ENCODE results near the gene PTPRM.

- TF ChIP-seq CTCF (IDR thresholded peaks at IDR 0.05): no peak
- no peak for TF ChIP-seq NFIC (IDR thresholded peaks at IDR 0.05; ENCODE audit: borderline replicate concordance)
- TF ChIP-seq IRF3 (IDR thresholded peaks at IDR 0.05; ENCODE audit: low read depth, low read length): no peak
- no peak for TF ChIP-seq RCOR1 (IDR thresholded peaks at IDR 0.05; ENCODE audit: low read length)
- TF ChIP-seq GATA2 (CRISPR knock-in tag; IDR thresholded peaks at IDR 0.05): no peak
Observed at GRCh38 chr18:8139891-8140406, 572.8 kb downstream of the PTPRM start.
